A549 (cell line): ENCODE measurements around the gene PI4K2A. TPM values are rescaled to one million over a fixed set of nuclear protein-coding genes. Genes with fewer than 3 reads are reported as not detected.

Experiments used
- BHLHE40 ChIP-seq: IDR thresholded peaks from 2 replicates; pipeline ENCODE4 v1.6.1; 2012; ENCODE audit warnings: low read depth, low read length, inconsistent platforms
- CBX8 ChIP-seq: fragments of 200-600 bp; sonication (generic); IDR thresholded peaks from 2 replicates; pipeline ENCODE4 v1.6.1; 2016
- CHD2 ChIP-seq: fragments of 150-350 bp; IDR thresholded peaks from 2 replicates; pipeline ENCODE4 v1.6.1; 2014; ENCODE audit warnings: low read length; ENCODE audit not compliant: partially characterized antibody
- EHF ChIP-seq: fragments of 250-450 bp; sonication (Bioruptor Pico); IDR thresholded peaks from 2 replicates; pipeline ENCODE4 v1.5.0; 2020; ENCODE audit warnings: mild to moderate bottlenecking
- ESRRA ChIP-seq: fragments of 150-350 bp; IDR thresholded peaks from 2 replicates; pipeline ENCODE4 v1.6.1; 2014; ENCODE audit warnings: mild to moderate bottlenecking, low read length, borderline replicate concordance
- FOSB ChIP-seq: fragments of 250-450 bp; sonication (Bioruptor Pico); IDR thresholded peaks from 2 replicates; pipeline ENCODE4 v1.5.0; 2020; ENCODE audit warnings: mild to moderate bottlenecking, moderate library complexity
- FOXS1 ChIP-seq: fragments of 250-450 bp; sonication (Bioruptor Pico); IDR thresholded peaks from 2 replicates; pipeline ENCODE4 v1.5.0; 2020; ENCODE audit warnings: mild to moderate bottlenecking, moderate library complexity
- GATA3 ChIP-seq: IDR thresholded peaks from 2 replicates; pipeline ENCODE4 v1.6.1; 2012; ENCODE audit warnings: borderline replicate concordance
- HEYL ChIP-seq: fragments of 250-450 bp; sonication (Bioruptor Pico); IDR thresholded peaks from 2 replicates; pipeline ENCODE4 v1.8.0; 2021; ENCODE audit warnings: mild to moderate bottlenecking, moderate library complexity
- JUNB ChIP-seq: fragments of >200 bp; sonication (Bioruptor Twin); formaldehyde crosslinking; IDR thresholded peaks from 2 replicates; pipeline ENCODE4 v1.6.1; 2016
- MAFK ChIP-seq: fragments of 450-650 bp; IDR thresholded peaks from 2 replicates; pipeline ENCODE4 v1.6.1; 2014; ENCODE audit not compliant: partially characterized antibody
- NFE2L2 ChIP-seq: fragments of 150-350 bp; conservative IDR thresholded peaks from 2 replicates; pipeline ENCODE4 v1.6.1; 2014; ENCODE audit warnings: low read length
- POLR2A ChIP-seq: IDR thresholded peaks from 2 replicates; pipeline ENCODE4 v1.6.1; 2012; ENCODE audit warnings: mild to moderate bottlenecking, low read length
- POLR2AphosphoS2 ChIP-seq: conservative IDR thresholded peaks from 2 replicates; pipeline ENCODE4 v1.6.1; 2012; ENCODE audit warnings: low read length, improper control_type of control experiment, inconsistent platforms
- RARB ChIP-seq: fragments of 250-450 bp; sonication (Bioruptor Pico); IDR thresholded peaks from 2 replicates; pipeline ENCODE4 v1.8.0; 2021; ENCODE audit warnings: mild to moderate bottlenecking, moderate library complexity
- RCOR1 ChIP-seq: fragments of 150-350 bp; IDR thresholded peaks from 2 replicates; pipeline ENCODE4 v1.6.1; 2014; ENCODE audit warnings: antibody characterized with exemption, low read length, low read depth
- ZFP36 ChIP-seq: fragments of 450-650 bp; IDR thresholded peaks from 2 replicates; pipeline ENCODE4 v1.6.1; 2014; ENCODE audit warnings: borderline replicate concordance; ENCODE audit not compliant: partially characterized antibody
- ZNF302 ChIP-seq: fragments of 250-450 bp; sonication (Bioruptor Pico); IDR thresholded peaks from 2 replicates; pipeline ENCODE4 v1.9.0; 2021; ENCODE audit warnings: inconsistent platforms, mild to moderate bottlenecking, moderate library complexity
- polyA plus RNA-seq, 4 experiments: library from polyadenylated mRNA; depleted of rRNA in 3 of 4; stranded (reverse); fragments of >200 nt; fragmentation: RNase III in 1 of 4; extraction: RNeasy Plus Mini Kit Qiagen cat#74134 plus additional on column Dnase treatment in 1 of 4; gene quantifications; 2 replicates in 3 of 4; 3 replicates in 1 of 4; pipeline ENCODE4 v1.2.3, GENCODE V29; 2011 to 2017
- TF ChIP-seq, protein P1 (sequence below): fragments of 200-600 bp; sonication (generic); IDR thresholded peaks from 2 replicates; pipeline ENCODE4 v1.6.1; 2016; ENCODE audit warnings: antibody characterized with exemption, mild to moderate bottlenecking, moderate library complexity
- TF ChIP-seq, protein P2 (sequence below): fragments of 250-450 bp; sonication (Bioruptor Pico); IDR thresholded peaks from 2 replicates; pipeline ENCODE4 v1.5.0; 2020; ENCODE audit warnings: low read depth, mild to moderate bottlenecking, moderate library complexity
- TF ChIP-seq, protein P3 (sequence below): IDR thresholded peaks from 2 replicates; pipeline ENCODE4 v1.6.1; 2012
- TF ChIP-seq, protein P4 (sequence below): fragments of >200 bp; sonication (Bioruptor Twin); formaldehyde crosslinking; IDR thresholded peaks from 3 replicates; pipeline ENCODE4 v1.5.1; 2016

The PI4K2A gene
- polyA plus RNA-seq, 2 of the 4 experiments (the other 2 are of a cell fraction) = 16.6 TPM

DNA sequence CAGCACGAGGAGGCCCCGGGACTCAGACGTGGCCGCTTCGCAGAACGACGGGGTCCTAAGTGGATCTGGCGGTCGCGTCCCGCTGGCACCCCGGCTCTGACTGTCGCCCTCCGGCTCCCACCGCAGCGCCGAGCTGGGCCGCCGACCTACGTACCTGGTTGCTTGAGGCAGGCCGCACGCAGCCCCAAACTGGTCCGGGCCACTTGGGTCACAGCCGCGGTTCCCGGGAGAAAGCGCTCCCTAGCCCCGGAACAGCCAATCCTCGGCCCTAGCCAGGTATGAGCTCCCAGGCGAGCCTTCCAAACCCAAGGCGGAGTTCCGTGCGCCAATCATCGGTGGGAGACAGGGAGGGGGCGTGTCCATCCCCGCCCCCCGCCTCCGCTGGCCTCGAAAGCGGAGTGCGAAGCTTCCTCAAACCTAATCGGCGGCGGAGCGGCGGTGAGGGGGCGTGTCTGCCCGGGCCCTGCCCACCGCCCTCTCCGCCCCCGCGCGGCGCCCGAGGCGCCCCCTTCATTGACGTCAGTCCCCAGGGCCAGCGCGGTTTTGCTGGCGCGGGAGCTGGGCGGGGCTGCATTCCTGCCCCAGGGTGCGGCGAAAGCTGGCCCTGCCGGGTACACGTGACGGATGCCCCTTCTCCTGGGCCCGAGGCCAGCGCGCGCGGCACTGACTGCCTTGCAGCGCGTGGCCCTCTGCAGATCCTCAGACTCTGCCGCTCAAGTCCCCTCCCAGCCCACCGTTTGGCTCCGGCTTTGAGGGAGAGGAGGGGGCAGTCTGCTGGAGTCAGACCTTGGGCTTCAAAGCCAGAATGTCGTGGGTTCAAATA lies 46.7 kb downstream of the PI4K2A start, which contains the start of gene AVPI1 (continued):
- TF ChIP-seq POLR2AphosphoS2 (no peak), CBX8 (no peak), ESRRA (no peak), MAFK (no peak), FOSB (CRISPR knock-in tag) (no peak), FOXS1 (peak; percentile 84; the same call in 1 of the 2 replicates), CHD2 (no peak), RARB (CRISPR knock-in tag) (no peak), EHF (CRISPR knock-in tag) (peak; percentile 91), RCOR1 (no peak), NFE2L2 (no peak), POLR2A (peak; percentile 84), HEYL (no peak), ZNF302 (CRISPR knock-in tag) (peak; percentile 25; the same call in 1 of the 2 replicates), GATA3 (peak; percentile 90), ZFP36 (no peak), BHLHE40 (peak; percentile 73), JUNB (no peak)
- TF ChIP-seq, protein P1, sequence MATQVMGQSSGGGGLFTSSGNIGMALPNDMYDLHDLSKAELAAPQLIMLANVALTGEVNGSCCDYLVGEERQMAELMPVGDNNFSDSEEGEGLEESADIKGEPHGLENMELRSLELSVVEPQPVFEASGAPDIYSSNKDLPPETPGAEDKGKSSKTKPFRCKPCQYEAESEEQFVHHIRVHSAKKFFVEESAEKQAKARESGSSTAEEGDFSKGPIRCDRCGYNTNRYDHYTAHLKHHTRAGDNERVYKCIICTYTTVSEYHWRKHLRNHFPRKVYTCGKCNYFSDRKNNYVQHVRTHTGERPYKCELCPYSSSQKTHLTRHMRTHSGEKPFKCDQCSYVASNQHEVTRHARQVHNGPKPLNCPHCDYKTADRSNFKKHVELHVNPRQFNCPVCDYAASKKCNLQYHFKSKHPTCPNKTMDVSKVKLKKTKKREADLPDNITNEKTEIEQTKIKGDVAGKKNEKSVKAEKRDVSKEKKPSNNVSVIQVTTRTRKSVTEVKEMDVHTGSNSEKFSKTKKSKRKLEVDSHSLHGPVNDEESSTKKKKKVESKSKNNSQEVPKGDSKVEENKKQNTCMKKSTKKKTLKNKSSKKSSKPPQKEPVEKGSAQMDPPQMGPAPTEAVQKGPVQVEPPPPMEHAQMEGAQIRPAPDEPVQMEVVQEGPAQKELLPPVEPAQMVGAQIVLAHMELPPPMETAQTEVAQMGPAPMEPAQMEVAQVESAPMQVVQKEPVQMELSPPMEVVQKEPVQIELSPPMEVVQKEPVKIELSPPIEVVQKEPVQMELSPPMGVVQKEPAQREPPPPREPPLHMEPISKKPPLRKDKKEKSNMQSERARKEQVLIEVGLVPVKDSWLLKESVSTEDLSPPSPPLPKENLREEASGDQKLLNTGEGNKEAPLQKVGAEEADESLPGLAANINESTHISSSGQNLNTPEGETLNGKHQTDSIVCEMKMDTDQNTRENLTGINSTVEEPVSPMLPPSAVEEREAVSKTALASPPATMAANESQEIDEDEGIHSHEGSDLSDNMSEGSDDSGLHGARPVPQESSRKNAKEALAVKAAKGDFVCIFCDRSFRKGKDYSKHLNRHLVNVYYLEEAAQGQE = no peak
- TF ChIP-seq, protein P2, sequence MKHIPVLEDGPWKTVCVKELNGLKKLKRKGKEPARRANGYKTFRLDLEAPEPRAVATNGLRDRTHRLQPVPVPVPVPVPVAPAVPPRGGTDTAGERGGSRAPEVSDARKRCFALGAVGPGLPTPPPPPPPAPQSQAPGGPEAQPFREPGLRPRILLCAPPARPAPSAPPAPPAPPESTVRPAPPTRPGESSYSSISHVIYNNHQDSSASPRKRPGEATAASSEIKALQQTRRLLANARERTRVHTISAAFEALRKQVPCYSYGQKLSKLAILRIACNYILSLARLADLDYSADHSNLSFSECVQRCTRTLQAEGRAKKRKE (CRISPR knock-in tag) = peak; percentile 95
- TF ChIP-seq, protein P3, sequence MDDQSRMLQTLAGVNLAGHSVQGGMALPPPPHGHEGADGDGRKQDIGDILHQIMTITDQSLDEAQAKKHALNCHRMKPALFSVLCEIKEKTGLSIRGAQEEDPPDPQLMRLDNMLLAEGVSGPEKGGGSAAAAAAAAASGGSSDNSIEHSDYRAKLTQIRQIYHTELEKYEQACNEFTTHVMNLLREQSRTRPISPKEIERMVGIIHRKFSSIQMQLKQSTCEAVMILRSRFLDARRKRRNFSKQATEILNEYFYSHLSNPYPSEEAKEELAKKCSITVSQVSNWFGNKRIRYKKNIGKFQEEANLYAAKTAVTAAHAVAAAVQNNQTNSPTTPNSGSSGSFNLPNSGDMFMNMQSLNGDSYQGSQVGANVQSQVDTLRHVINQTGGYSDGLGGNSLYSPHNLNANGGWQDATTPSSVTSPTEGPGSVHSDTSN = peak; percentile 62; the same call in 1 of the 2 replicates
- TF ChIP-seq, protein P4, sequence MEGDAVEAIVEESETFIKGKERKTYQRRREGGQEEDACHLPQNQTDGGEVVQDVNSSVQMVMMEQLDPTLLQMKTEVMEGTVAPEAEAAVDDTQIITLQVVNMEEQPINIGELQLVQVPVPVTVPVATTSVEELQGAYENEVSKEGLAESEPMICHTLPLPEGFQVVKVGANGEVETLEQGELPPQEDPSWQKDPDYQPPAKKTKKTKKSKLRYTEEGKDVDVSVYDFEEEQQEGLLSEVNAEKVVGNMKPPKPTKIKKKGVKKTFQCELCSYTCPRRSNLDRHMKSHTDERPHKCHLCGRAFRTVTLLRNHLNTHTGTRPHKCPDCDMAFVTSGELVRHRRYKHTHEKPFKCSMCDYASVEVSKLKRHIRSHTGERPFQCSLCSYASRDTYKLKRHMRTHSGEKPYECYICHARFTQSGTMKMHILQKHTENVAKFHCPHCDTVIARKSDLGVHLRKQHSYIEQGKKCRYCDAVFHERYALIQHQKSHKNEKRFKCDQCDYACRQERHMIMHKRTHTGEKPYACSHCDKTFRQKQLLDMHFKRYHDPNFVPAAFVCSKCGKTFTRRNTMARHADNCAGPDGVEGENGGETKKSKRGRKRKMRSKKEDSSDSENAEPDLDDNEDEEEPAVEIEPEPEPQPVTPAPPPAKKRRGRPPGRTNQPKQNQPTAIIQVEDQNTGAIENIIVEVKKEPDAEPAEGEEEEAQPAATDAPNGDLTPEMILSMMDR = no peak
